Measurements from ENCODE around the gene MIGA2. TPM values are rescaled to one million over a fixed set of nuclear protein-coding genes. Genes with fewer than 3 reads are reported as not detected.

The MIGA2 gene
- total and polyA plus RNA-seq, 2 experiments from 2014 or later: 19.3 to 47.8 TPM

DNA sequence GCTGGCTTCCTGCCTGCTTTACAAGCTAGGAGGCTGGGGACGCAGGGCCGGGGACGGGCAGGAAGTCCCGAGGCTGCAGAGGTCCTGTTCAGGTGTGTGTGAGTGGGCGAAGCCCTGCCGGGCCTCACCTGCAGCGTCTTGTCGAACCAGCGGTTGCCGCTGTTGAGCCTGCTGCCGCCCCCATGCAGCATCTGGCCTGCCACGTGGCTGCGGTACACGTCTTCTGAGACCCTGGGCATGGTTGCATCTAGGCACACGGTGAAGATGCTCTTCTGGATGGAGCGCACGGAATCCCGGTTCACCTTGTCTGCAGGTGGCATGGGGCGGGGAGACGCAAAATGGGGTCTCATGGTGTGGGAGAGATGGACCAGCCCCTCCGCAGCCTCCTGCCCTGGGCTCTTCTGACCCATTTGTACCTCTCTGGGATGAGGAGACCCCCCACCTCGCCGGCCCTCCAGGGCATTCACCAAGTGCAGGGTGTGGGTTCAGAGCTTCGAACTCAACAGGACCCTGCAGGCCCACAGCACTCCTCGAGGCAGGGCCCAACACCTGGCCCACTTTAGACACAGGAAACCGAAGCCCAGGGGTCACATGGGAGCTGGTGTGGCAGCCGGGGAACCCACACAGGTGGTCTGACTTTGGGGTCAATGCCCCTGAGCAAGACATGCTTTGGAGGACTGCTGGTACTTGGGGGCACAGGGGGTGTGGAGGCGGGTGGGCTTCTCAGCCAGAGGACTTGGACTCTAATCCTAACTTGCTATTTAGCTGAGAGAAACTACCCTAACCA is 64.2 kb downstream of the MIGA2 start:
- peak; percentile 40 for ATAC-seq

DNA sequence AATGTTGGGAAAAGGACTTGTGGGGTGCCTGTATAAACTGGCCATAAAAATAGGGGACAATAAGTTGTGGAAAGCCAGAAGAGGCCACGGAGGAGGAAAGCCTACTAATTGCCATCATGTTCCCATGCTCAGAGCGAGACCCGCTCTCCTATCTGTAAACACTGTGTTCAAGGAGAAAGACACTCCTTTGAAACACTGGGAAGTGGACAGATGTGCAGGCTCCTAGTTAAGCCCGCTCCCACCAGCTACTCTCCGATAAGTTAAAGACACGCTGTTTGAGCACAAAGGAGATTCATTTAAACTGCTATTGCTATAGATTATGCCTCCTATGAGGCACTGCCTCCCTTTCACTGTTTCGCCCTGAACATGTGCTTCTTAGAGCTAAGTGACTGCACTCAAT is 64.9 kb downstream of the MIGA2 start:
- peaks cover 18% of the 10 kb centered on the region for H3K27me3 Mint-ChIP-seq (ENCODE audit: insufficient read depth, low read depth, poor library complexity)
- TF ChIP-seq STAT1 (IDR thresholded peaks at IDR 0.05; ENCODE audit: unreplicated experiment): no peak
- no peak for TF ChIP-seq ZNF114 (CRISPR knock-in tag; IDR thresholded peaks at IDR 0.05)
- TF ChIP-seq, protein P1, sequence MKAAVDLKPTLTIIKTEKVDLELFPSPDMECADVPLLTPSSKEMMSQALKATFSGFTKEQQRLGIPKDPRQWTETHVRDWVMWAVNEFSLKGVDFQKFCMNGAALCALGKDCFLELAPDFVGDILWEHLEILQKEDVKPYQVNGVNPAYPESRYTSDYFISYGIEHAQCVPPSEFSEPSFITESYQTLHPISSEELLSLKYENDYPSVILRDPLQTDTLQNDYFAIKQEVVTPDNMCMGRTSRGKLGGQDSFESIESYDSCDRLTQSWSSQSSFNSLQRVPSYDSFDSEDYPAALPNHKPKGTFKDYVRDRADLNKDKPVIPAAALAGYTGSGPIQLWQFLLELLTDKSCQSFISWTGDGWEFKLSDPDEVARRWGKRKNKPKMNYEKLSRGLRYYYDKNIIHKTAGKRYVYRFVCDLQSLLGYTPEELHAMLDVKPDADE (IDR thresholded peaks at IDR 0.05): no peak
- TF ChIP-seq EZH2phosphoT487 (IDR thresholded peaks at IDR 0.05; ENCODE audit: unreplicated experiment): no peak
- TF ChIP-seq, protein P2, sequence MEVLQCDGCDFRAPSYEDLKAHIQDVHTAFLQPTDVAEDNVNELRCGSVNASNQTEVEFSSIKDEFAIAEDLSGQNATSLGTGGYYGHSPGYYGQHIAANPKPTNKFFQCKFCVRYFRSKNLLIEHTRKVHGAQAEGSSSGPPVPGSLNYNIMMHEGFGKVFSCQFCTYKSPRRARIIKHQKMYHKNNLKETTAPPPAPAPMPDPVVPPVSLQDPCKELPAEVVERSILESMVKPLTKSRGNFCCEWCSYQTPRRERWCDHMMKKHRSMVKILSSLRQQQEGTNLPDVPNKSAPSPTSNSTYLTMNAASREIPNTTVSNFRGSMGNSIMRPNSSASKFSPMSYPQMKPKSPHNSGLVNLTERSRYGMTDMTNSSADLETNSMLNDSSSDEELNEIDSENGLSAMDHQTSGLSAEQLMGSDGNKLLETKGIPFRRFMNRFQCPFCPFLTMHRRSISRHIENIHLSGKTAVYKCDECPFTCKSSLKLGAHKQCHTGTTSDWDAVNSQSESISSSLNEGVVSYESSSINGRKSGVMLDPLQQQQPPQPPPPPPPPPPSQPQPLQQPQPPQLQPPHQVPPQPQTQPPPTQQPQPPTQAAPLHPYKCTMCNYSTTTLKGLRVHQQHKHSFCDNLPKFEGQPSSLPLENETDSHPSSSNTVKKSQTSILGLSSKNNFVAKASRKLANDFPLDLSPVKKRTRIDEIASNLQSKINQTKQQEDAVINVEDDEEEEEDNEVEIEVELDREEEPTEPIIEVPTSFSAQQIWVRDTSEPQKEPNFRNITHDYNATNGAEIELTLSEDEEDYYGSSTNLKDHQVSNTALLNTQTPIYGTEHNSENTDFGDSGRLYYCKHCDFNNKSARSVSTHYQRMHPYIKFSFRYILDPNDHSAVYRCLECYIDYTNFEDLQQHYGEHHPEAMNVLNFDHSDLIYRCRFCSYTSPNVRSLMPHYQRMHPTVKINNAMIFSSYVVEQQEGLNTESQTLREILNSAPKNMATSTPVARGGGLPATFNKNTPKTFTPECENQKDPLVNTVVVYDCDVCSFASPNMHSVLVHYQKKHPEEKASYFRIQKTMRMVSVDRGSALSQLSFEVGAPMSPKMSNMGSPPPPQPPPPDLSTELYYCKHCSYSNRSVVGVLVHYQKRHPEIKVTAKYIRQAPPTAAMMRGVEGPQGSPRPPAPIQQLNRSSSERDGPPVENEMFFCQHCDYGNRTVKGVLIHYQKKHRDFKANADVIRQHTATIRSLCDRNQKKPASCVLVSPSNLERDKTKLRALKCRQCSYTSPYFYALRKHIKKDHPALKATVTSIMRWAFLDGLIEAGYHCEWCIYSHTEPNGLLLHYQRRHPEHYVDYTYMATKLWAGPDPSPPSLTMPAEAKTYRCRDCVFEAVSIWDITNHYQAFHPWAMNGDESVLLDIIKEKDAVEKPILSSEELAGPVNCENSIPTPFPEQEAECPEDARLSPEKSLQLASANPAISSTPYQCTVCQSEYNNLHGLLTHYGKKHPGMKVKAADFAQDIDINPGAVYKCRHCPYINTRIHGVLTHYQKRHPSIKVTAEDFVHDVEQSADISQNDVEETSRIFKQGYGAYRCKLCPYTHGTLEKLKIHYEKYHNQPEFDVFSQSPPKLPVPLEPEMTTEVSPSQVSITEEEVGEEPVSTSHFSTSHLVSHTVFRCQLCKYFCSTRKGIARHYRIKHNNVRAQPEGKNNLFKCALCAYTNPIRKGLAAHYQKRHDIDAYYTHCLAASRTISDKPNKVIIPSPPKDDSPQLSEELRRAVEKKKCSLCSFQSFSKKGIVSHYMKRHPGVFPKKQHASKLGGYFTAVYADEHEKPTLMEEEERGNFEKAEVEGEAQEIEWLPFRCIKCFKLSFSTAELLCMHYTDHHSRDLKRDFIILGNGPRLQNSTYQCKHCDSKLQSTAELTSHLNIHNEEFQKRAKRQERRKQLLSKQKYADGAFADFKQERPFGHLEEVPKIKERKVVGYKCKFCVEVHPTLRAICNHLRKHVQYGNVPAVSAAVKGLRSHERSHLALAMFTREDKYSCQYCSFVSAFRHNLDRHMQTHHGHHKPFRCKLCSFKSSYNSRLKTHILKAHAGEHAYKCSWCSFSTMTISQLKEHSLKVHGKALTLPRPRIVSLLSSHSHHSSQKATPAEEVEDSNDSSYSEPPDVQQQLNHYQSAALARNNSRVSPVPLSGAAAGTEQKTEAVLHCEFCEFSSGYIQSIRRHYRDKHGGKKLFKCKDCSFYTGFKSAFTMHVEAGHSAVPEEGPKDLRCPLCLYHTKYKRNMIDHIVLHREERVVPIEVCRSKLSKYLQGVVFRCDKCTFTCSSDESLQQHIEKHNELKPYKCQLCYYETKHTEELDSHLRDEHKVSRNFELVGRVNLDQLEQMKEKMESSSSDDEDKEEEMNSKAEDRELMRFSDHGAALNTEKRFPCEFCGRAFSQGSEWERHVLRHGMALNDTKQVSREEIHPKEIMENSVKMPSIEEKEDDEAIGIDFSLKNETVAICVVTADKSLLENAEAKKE (CRISPR knock-in tag; IDR thresholded peaks at IDR 0.05): no peak
- no peak for TF ChIP-seq ZNF331 (CRISPR knock-in tag; IDR thresholded peaks at IDR 0.05; ENCODE audit: low read depth)
- no peak for TF ChIP-seq EZH2 (IDR thresholded peaks at IDR 0.05; ENCODE audit: low read depth, unreplicated experiment)
- TF ChIP-seq JUNB (IDR thresholded peaks at IDR 0.05; ENCODE audit: unreplicated experiment): no peak

More for the DNA sequence above, 64.2 kb downstream of the MIGA2 start:
- H3K27ac Mint-ChIP-seq: no peak overlapping the region
- H3K27me3 Mint-ChIP-seq (ENCODE audit: insufficient read depth, low read depth, poor library complexity): peaks cover 18% of the 10 kb centered on the region
- H3K27me3 ChIP-seq (ENCODE audit: insufficient read depth): no peaks in the 10 kb centered on the region
- no peak overlapping the region for H3K27ac ChIP-seq (ENCODE audit: low read depth)
- H3F3A ChIP-seq (replicated peaks; ENCODE audit: low read depth): no peaks in the 10 kb centered on the region
- DNase-seq (ENCODE audit: low spot score): peak; percentile 47
- H4K20me1 ChIP-seq (replicated peaks; ENCODE audit: insufficient read depth): peaks cover 4% of the 10 kb centered on the region; the same call in 1 of the 2 replicates
- no peak overlapping the region for H3K4me2 ChIP-seq
- no peak overlapping the region for H3K4me3 Mint-ChIP-seq
- H3K4me1 Mint-ChIP-seq: peaks cover 4% of the 10 kb centered on the region
- H3K9me2 ChIP-seq (ENCODE audit: insufficient read depth): no peaks in the 10 kb centered on the region
- no peak overlapping the region for H2AFZ ChIP-seq
- no peak for TF ChIP-seq ZNF114 (CRISPR knock-in tag; IDR thresholded peaks at IDR 0.05)
- TF ChIP-seq CTCF (conservative IDR thresholded peaks at IDR 0.05; ENCODE audit: low read depth in 2 of 2): peak; percentile 12 to 43; a peak in 1 of 4 replicates
- H3K4me1 ChIP-seq (ENCODE audit: insufficient read depth): peaks cover 4% of the 10 kb centered on the region; the same call in 1 of the 2 replicates
- H3K79me2 ChIP-seq (replicated peaks; ENCODE audit: insufficient read depth): no peaks in the 10 kb centered on the region
- no peaks in the 10 kb centered on the region for H3K36me3 ChIP-seq (ENCODE audit: insufficient read depth)
- no peaks in the 10 kb centered on the region for H3K9me3 Mint-ChIP-seq
- H3K36me3 Mint-ChIP-seq (ENCODE audit: low read depth): no peaks in the 10 kb centered on the region
- no peak overlapping the region for H3K4me3 ChIP-seq

More for the DNA sequence above, 64.9 kb downstream of the MIGA2 start:
- H3K79me2 ChIP-seq (replicated peaks; ENCODE audit: insufficient read depth): no peaks in the 10 kb centered on the region
- peaks cover 4% of the 10 kb centered on the region; the same call in 1 of the 2 replicates for H3K4me1 ChIP-seq (ENCODE audit: insufficient read depth)
- Mint-ChIP-seq H3K9me3 (no peaks in the 10 kb centered on the region), H3K4me3 (no peak overlapping the region), H3K36me3 (ENCODE audit: low read depth) (no peaks in the 10 kb centered on the region), H3K27ac (no peak overlapping the region), H3K4me1 (peaks cover 4% of the 10 kb centered on the region)
- no peaks in the 10 kb centered on the region for H3F3A ChIP-seq (replicated peaks; ENCODE audit: low read depth)
- H3K36me3 ChIP-seq (ENCODE audit: insufficient read depth): no peaks in the 10 kb centered on the region
- no peak overlapping the region for H3K4me2 ChIP-seq
- no peak overlapping the region for H3K4me3 ChIP-seq
- H3K27ac ChIP-seq (ENCODE audit: low read depth): no peak overlapping the region
- DNase-seq (ENCODE audit: low spot score) (no peak), ATAC-seq (no peak)
- H3K9me2 ChIP-seq (ENCODE audit: insufficient read depth): no peaks in the 10 kb centered on the region
- no peaks in the 10 kb centered on the region for H3K27me3 ChIP-seq (ENCODE audit: insufficient read depth)
- no peak overlapping the region for H2AFZ ChIP-seq
- H4K20me1 ChIP-seq (replicated peaks; ENCODE audit: insufficient read depth): peaks cover 4% of the 10 kb centered on the region; the same call in 1 of the 2 replicates
